Bone marrow (tissue), 2 donors: ENCODE data around the gene PHF12.

Source experiments
- DNase-seq, 2 donors: peaks; one replicate each; lab custom pipeline; 2025; lab: John Stamatoyannopoulos, UW

Gene PHF12

DNA sequence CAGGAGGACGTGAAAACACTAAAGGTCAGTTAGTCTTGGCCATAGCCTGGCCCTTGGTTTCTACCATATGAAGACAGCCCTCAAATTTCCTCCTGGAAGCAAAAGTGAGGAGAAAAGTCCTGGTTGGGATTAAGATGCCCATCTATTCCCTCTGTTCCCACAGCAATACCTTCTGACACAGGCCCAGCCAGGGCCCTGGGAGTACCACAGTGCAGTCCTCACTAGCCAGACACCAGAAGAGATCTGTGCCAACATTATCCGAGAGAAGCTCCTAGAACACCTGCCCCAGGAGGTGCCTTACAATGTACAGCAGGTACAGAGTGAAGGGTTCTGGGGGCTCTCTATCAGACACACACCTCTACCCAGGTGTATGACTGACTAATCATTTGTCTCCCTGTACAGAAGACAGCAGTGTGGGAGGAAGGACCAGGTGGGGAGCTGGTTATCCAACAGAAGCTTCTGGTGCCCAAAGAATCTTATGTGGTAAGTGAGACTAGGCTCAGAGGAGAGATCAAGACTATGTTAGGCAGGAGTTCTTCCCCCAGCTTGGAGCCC lies 92.4 kb downstream of the PHF12 start:
- DNase-seq = no peak

GRCh38 chr17:28857905-28858800 lies 93.2 kb downstream of the PHF12 start:
- no peak for DNase-seq

DNA sequence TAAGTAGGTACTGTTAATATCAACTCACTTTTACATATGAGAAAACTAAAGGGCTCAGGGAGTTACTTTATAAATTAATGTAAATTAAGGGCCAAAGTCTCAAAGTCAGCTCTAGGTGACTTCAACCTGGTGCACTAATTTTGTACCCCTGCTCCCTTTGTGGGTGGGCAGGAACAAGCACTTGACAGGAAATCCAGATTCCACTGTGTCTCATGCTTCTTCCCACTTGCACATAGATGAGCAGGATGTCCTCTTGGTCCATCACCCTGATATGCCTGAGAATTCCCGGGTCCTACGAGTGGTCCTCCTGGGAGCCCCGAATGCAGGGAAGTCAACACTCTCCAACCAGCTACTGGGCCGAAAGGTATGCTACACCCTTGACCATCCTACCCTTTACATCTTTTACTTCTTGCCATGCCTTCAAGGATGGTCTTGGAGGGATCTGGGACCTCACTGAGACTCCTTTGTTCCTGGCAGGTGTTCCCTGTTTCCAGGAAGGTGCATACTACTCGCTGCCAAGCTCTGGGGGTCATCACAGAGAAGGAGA lies 95.2 kb downstream of the PHF12 start:
- DNase-seq = no peak

DNA sequence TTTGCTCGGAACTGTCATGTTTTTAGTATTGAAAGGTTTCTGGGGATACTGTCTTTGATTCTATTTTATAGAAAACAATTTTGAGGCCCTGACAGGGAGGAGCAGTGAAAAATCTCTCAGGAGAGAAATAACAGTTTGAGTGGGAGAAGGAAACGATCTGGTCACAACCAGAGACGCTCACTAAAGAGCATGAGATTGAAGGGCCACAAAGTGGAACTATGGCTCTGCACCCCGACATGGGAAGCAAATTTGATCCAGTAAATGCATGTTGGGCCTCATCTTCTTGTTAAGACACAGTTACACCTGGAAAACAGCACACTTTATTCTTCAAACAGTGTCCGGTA lies 96.0 kb downstream of the PHF12 start:
- DNase-seq = no peak
